ENCODE data around the gene PPFIA1.

PPFIA1 gene

DNA sequence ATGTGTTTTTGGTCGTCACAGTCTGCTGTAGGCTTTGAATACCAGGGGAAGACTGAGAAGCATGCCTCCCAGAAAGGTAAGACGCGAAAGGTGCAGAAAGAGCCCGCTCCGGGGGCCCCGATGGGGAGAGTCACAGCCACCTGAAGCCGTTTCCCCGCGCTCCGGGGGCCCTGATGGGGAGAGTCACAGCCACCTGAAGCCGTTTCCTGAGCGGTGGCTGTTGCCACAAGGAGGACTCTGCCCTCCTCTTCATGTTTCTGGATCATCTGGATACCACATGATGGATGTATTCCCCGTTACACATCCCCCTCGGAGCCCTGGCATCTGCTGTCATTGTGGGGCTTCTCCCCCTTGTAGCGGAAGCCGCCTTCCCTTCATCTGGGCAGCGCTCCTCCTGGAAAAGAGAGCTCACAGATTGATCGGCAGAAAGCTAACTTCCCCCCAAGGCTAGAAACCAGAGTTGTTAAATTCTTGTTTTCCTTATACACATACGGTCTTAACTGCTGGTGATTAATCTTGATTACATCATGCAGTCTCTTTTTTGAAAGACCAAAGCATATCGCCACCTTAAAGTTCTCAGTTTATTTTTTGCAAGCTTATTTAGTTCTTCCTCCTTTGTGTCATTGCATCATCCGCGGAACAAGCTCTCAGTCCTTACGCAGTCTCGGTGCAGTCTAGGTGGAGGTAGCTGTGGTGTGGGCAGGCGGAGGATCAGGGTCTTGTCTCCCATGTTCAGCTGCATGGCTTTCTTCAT lies 145.3 kb downstream of the PPFIA1 start:
- no peak for DNase-seq

- DNase-seq = no peak
Measured at GRCh38 chr11:70416881-70417280, 146.4 kb downstream of the PPFIA1 start.

- DNase-seq = no peak
Measured at GRCh38 chr11:70418130-70418529, 147.6 kb downstream of the PPFIA1 start.

GRCh38 chr11:70419307-70420007 lies 149.0 kb downstream of the PPFIA1 start:
- no peak for DNase-seq

DNA sequence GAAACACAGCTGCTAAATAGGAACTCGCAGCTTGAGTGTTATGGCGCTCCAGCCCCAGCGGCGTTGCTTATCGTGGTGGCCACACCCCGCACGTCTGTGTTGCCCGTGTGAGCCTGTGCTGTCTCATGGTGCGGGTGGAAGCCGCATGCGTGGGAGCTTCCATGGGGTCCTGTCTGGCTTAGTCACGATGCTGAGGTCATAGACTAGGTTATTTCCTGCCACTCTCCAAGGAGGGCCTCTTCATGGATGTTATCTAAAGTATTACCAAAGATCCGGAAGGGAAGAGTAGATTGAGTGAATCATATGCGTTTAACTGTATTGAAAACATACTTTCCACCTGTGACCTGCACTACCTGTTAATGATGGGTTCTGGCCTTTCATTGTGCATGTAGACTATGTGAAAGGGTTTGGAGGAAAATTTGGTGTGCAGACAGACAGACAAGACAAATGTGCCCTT lies 149.5 kb downstream of the PPFIA1 start:
- DNase-seq = no peak

DNA sequence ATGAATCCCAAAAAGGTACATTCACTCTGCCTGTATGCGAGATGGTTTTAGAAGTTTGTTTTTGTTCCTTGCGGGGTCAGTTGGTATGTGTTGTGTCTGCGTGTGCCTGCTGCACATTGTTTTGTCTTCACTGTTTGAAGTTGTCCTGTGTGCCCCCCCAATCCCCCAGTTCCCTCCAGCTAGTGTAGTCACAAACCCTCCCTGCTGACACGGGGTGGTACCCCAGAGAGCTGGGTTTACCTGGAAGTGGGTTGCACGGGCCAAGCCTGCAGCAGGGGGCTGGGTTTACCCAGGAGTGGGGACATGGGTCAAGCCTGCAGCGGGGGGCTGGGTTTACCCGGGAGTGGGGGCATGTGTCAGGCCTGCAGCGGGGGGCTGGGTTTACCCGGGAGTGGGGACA lies 150.0 kb downstream of the PPFIA1 start:
- DNase-seq = no peak

DNA sequence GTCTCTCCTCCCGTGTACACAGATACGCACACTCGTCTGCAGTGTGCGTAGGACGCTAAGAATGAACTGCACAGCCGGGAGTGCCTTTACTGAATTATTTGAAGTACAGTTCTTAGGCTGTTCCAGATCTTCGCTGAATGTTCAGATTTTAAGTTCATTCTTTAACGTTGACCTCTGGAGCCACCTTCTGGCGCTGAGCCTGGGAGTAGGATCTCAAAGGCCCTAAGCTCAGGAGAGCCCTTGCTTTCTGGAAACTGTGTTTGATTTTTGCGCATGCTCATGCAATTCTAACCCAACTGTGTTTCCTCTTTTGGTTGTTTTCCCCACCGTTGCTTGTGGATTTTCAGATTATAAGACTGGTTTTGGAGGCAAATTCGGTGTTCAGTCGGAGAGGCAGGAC lies 150.6 kb downstream of the PPFIA1 start:
- no peak for DNase-seq

DNA sequence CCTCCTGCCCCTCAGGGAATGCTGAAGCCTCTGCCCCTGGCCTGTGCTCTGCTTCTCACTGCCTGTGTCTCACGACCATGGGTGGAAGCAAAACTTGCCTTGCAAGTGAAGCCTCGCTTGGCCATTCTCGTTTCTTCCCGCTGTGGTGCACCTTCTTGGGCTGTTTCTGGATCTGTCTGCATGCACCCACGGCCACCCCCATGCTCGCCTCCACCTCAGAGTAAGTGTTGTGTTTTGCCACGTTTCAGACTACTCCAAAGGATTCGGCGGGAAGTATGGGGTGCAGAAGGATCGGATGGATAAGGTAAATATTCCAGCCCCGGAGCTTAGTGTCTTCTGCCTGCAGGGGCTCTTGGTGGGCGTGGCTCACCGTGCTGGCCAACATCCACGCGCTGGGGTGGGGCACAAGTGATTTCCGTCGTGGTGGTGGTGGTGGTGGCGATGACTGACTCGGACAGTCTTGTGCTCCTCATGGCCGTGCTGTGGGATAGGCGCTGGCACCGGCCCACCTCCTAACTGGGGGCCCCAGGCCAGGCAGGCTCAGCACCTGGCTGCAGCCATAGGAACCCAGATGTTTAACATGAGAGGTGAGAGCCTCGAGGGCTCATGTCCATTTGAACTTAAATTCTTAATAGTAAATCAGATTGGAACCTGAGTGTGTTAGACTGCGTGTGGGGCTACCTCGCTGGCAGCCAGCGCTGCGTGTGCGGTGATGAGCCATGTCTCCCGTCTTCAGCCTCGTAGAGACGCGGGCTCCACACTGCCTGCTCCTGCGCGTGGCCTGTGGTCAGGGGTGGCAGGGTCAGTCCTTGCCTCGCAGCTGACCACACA lies 152.4 kb downstream of the PPFIA1 start:
- DNase-seq = no peak

GRCh38 chr11:70423523-70424505 lies 153.3 kb downstream of the PPFIA1 start:
- peak in 1 of 2 experiments; percentile 21 for DNase-seq

DNA sequence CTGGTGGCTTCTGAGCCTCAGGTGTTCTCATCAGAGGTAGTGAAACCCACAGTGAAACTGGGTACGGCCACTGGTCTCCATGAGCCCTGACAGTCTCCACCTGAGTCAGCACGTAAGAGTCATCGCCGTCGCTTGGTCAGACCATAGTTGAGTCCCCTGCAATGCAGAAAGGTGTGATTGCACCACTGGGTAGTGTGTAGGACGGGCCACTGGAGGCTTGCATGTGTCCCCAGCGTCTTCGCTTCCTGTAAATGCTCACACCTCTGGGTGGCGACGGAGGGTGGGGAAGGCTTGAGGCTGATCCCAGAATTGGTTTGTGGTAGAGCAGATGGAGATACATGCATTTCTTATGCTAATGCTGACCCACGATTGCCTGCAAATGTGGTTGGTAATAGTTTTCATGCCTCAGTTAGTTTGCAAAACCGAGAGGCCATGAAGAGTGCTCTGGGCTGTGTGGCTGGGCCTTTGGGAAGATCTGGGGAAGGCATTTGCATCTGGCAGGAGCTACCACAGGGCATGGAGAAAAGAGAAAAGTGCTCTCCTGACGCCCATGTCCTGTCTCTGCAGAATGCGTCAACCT lies 154.4 kb downstream of the PPFIA1 start:
- peak; percentile 48 to 80 for DNase-seq

DNA sequence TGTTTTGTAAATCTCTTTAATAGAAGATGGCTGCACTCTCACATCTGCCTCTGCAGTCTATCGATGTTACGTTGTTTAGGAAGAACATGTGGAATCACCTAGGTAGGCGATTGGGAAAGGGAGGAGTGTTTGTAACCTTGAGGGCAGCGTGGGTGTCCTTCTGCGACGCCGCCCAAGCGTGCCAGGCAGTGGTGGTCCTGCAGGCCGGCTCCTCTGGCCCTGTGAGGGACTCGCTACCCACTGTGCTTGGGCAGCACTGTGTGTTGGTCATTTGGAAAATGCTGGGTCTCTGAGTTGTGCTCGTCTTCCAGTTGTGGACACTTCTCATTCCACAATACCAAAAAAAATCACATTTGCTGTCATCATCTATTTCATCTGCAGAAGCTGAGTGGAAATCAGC lies 156.9 kb downstream of the PPFIA1 start:
- DNase-seq = no peak

DNA sequence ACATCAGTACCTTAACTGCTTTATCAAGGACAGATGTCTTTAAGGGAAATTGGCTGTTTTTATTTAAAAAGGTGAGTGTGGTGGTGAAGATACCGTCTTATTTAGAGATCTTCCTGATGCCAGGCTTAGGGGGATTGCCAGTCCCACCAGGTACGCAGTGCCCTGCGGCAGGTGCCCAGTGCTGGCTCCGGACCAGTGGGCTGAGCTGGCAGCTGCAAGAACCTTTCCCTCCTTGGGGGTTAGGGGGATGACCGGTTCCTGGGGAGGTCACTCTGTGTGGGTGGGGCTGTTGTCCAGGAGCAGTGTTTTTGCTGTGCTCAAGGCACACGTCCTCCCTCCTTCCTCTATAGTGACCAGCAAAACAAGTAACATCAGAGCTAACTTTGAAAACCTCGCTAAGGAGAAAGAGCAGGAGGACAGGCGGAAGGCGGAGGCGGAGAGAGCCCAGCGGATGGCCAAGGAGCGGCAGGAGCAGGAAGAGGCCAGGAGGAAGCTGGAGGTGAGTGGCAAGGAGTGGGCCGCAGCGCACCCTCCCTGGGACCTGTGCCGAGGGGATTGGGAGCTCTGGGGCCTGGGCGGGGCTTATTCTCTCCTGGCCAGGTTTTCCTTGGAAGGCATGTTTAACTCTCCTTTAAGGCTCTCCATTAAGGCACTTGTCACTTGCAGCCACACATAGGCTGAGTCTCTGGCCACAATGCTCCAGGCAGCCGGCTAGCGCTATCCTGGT lies 158.4 kb downstream of the PPFIA1 start:
- DNase-seq = no peak

GRCh38 chr11:70429428-70429705 lies 158.9 kb downstream of the PPFIA1 start:
- DNase-seq = no peak

- DNase-seq = no peak
Measured at GRCh38 chr11:70429724-70430521, 159.4 kb downstream of the PPFIA1 start.

DNA sequence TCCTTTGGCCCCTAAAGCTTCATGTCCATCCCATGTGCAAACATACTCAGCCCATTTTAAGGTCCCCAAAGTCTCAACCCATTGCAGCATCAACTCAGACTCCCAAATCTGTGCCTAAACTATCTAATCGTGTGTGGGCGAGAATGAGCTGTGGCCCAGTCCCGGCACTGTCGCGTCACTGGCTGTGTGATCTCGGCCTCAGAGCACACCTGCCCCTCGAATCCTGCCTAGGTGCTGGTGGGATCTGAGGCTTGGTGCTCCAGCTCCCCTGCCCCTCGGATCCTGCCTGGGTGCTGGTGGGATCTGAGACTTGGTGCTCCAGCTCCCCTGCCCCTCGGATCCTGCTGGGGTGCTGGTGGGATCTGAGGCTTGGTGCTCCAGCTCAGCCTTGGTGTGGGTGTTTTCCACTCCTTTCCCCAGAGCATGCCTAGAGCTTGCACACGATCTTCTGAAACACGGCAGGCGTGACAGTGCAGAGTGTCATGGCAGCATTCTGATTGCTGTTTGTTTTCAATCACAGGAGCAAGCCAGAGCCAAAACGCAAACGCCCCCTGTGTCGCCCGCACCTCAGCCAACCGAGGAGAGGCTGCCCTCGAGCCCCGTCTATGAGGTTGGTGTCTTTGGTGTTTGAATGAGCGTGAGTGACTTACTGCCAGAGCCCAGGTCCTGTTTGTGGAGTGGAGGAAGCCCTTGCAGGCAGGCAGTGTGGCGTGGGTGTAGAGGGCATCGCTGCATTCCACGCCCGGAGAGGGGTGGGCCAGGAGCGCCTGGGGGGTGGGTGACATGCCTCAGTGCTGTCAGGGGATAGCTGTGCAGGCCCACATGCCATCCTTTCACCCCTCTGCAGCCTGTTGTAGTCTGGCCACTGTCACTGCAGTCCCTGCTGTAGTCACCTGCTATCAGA lies 160.4 kb downstream of the PPFIA1 start:
- no peak for DNase-seq

GRCh38 chr11:70431611-70432010 lies 161.1 kb downstream of the PPFIA1 start:
- DNase-seq = no peak

- DNase-seq = no peak
Measured at GRCh38 chr11:70432065-70432464, 161.6 kb downstream of the PPFIA1 start.

- no peak for DNase-seq
Measured at GRCh38 chr11:70432580-70432979, 162.1 kb downstream of the PPFIA1 start.

DNA sequence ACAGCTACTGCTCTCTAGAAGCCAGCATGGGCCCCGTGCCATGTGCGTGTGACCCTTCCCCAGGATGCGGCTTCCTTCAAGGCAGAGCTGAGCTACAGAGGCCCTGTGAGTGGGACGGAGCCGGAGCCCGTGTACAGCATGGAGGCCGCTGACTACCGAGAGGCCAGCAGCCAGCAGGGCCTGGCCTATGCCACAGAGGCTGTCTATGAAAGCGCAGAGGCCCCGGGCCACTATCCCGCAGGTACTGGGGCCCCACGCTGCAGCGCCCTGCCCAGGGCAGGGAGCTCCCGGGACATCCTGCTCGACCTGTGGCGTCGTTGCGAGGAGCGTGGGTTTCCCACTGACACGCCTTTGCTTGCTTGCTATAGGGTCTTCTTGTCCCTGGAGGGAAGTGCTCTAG lies 162.5 kb downstream of the PPFIA1 start:
- DNase-seq = no peak
